ENCODE results near the gene ORM2.
A peak's percentile ranks its signal among the peaks of the same experiment; 100 is the strongest.
"Not testable (repeated sequence)": the region's sequence is repeated elsewhere in the genome, so short reads cannot be mapped to it uniquely, and the experiment has no call there.

ORM2 gene

GRCh38 chr9:114329625-114330022 is at the start of gene ORM2:
Gene ORM2 (plus strand): TSS chr9:114329869. CDS start chr9:114329905, 36 bp downstream.
- not testable (repeated sequence) for DNase-seq (ENCODE audit: low read depth)

- DNase-seq (ENCODE audit: low read depth) = no peak
Observed at GRCh38 chr9:114280636-114281472, 48.8 kb upstream of the ORM2 start.

- DNase-seq (ENCODE audit: low read depth) = no peak
Observed at GRCh38 chr9:114281473-114282103, 48.1 kb upstream of the ORM2 start.

GRCh38 chr9:114282104-114282485 is 47.6 kb upstream of the ORM2 start:
- DNase-seq (ENCODE audit: low read depth) = no peak

- no peak for DNase-seq (ENCODE audit: low read depth)
Observed at GRCh38 chr9:114282507-114282906, 47.2 kb upstream of the ORM2 start.

GRCh38 chr9:114282926-114283325 is 46.7 kb upstream of the ORM2 start:
- DNase-seq (ENCODE audit: low read depth) = no peak

- DNase-seq (ENCODE audit: low read depth) = no peak
Observed at GRCh38 chr9:114283551-114284111, 46.0 kb upstream of the ORM2 start.

- DNase-seq (ENCODE audit: low read depth) = no peak
Observed at GRCh38 chr9:114284316-114285060, 45.2 kb upstream of the ORM2 start.

- DNase-seq (ENCODE audit: low read depth) = no peak
Observed at GRCh38 chr9:114285166-114285867, 44.4 kb upstream of the ORM2 start.

GRCh38 chr9:114286146-114286679 is 43.5 kb upstream of the ORM2 start:
- DNase-seq (ENCODE audit: low read depth) = no peak

- no peak for DNase-seq (ENCODE audit: low read depth)
Observed at GRCh38 chr9:114287001-114287762, 42.5 kb upstream of the ORM2 start.

GRCh38 chr9:114287763-114288192 is 41.9 kb upstream of the ORM2 start:
- no peak for DNase-seq (ENCODE audit: low read depth)

- no peak for DNase-seq (ENCODE audit: low read depth)
Observed at GRCh38 chr9:114288193-114289091, 41.2 kb upstream of the ORM2 start.

GRCh38 chr9:114289106-114289505 is 40.6 kb upstream of the ORM2 start:
- no peak for DNase-seq (ENCODE audit: low read depth)

GRCh38 chr9:114289571-114290481 is 39.8 kb upstream of the ORM2 start:
- no peak for DNase-seq (ENCODE audit: low read depth)

- DNase-seq (ENCODE audit: low read depth) = no peak
Observed at GRCh38 chr9:114290561-114290986, 39.1 kb upstream of the ORM2 start.

- peak; percentile 42 for DNase-seq (ENCODE audit: low read depth)
Observed at GRCh38 chr9:114291064-114291474, 38.6 kb upstream of the ORM2 start.

GRCh38 chr9:114291886-114292590 is 37.6 kb upstream of the ORM2 start:
- DNase-seq (ENCODE audit: low read depth) = no peak

Data from stimulated activated CD8-positive, alpha-beta memory T cell treated with anti-CD3 and anti-CD28 coated beads, Interleukin-12 subunit alpha, Interleukin-12 subunit beta, amount 100 ng/mL, for 4 hours (primary cell).